Measurements from ENCODE around the gene ETS2. TPM values are rescaled to one million over a fixed set of nuclear protein-coding genes. Genes with fewer than 3 reads are reported as not detected.

ETS2 gene
- total and polyA plus RNA-seq, 2 experiments from 2014 or later, result 19.5 to 36.8 TPM

DNA sequence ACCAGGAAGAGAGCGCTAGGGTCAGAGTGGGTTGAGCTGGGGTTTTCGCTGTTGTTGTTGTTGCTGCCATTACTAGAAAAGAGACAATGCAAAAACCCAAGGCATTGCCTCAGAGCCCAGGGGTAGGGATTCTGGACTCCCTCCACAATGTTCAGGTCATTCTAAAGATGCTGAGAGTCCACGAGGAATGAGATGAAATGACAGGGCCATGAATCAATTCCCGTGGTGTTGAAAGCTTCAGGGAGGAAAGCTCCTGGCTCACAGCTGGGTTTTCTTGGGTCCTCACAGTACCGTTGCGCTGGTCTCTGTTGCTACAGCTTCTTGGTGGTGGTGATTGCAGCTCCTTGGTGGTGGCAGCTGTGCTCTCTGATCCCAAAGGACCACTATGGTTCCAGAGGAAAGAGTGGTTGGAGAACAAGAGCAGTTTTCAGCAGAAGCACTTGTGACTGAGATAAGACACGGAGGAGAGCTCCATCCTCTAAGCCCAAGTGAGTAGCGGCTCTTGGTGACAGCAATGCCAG, 58.2 kb downstream of the ETS2 start (continued):
- TF ChIP-seq, protein P1, sequence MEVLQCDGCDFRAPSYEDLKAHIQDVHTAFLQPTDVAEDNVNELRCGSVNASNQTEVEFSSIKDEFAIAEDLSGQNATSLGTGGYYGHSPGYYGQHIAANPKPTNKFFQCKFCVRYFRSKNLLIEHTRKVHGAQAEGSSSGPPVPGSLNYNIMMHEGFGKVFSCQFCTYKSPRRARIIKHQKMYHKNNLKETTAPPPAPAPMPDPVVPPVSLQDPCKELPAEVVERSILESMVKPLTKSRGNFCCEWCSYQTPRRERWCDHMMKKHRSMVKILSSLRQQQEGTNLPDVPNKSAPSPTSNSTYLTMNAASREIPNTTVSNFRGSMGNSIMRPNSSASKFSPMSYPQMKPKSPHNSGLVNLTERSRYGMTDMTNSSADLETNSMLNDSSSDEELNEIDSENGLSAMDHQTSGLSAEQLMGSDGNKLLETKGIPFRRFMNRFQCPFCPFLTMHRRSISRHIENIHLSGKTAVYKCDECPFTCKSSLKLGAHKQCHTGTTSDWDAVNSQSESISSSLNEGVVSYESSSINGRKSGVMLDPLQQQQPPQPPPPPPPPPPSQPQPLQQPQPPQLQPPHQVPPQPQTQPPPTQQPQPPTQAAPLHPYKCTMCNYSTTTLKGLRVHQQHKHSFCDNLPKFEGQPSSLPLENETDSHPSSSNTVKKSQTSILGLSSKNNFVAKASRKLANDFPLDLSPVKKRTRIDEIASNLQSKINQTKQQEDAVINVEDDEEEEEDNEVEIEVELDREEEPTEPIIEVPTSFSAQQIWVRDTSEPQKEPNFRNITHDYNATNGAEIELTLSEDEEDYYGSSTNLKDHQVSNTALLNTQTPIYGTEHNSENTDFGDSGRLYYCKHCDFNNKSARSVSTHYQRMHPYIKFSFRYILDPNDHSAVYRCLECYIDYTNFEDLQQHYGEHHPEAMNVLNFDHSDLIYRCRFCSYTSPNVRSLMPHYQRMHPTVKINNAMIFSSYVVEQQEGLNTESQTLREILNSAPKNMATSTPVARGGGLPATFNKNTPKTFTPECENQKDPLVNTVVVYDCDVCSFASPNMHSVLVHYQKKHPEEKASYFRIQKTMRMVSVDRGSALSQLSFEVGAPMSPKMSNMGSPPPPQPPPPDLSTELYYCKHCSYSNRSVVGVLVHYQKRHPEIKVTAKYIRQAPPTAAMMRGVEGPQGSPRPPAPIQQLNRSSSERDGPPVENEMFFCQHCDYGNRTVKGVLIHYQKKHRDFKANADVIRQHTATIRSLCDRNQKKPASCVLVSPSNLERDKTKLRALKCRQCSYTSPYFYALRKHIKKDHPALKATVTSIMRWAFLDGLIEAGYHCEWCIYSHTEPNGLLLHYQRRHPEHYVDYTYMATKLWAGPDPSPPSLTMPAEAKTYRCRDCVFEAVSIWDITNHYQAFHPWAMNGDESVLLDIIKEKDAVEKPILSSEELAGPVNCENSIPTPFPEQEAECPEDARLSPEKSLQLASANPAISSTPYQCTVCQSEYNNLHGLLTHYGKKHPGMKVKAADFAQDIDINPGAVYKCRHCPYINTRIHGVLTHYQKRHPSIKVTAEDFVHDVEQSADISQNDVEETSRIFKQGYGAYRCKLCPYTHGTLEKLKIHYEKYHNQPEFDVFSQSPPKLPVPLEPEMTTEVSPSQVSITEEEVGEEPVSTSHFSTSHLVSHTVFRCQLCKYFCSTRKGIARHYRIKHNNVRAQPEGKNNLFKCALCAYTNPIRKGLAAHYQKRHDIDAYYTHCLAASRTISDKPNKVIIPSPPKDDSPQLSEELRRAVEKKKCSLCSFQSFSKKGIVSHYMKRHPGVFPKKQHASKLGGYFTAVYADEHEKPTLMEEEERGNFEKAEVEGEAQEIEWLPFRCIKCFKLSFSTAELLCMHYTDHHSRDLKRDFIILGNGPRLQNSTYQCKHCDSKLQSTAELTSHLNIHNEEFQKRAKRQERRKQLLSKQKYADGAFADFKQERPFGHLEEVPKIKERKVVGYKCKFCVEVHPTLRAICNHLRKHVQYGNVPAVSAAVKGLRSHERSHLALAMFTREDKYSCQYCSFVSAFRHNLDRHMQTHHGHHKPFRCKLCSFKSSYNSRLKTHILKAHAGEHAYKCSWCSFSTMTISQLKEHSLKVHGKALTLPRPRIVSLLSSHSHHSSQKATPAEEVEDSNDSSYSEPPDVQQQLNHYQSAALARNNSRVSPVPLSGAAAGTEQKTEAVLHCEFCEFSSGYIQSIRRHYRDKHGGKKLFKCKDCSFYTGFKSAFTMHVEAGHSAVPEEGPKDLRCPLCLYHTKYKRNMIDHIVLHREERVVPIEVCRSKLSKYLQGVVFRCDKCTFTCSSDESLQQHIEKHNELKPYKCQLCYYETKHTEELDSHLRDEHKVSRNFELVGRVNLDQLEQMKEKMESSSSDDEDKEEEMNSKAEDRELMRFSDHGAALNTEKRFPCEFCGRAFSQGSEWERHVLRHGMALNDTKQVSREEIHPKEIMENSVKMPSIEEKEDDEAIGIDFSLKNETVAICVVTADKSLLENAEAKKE (CRISPR knock-in tag; IDR thresholded peaks at IDR 0.05), result no peak
- TF ChIP-seq POLR2AphosphoS5 (IDR thresholded peaks at IDR 0.05; ENCODE audit: low read depth) (no peak), STAT1 (IDR thresholded peaks at IDR 0.05; ENCODE audit: unreplicated experiment) (no peak), ZNF331 (CRISPR knock-in tag; IDR thresholded peaks at IDR 0.05; ENCODE audit: low read depth) (no peak), EZH2 (IDR thresholded peaks at IDR 0.05; ENCODE audit: low read depth, unreplicated experiment) (no peak), JUNB (IDR thresholded peaks at IDR 0.05; ENCODE audit: unreplicated experiment) (no peak), CREB1 (CRISPR knock-in tag; IDR thresholded peaks at IDR 0.05; ENCODE audit: low read depth) (no peak)
- TF ChIP-seq, protein P2, sequence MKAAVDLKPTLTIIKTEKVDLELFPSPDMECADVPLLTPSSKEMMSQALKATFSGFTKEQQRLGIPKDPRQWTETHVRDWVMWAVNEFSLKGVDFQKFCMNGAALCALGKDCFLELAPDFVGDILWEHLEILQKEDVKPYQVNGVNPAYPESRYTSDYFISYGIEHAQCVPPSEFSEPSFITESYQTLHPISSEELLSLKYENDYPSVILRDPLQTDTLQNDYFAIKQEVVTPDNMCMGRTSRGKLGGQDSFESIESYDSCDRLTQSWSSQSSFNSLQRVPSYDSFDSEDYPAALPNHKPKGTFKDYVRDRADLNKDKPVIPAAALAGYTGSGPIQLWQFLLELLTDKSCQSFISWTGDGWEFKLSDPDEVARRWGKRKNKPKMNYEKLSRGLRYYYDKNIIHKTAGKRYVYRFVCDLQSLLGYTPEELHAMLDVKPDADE (IDR thresholded peaks at IDR 0.05), result no peak

DNA sequence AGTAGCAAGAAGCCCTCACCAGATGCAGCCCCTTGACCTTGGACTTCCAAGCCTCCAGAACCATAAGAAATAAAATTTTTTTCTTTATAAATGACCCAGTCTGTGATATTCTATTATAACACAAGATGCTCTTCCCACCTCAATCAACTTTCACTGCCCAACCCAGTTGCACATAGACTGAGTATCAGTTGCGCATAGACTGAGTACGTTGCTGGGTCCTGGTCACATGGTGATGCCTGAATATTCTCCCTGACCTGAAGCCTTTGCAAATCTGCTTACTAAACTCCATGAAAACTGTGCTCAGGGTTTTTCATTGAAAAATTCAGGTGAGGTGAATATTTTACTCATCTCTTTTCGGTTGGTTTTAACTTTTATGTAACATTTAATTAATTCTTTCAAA, 59.2 kb downstream of the ETS2 start:
- Mint-ChIP-seq H3K27me3 (ENCODE audit: insufficient read depth, low read depth, poor library complexity) (no peaks in the 10 kb centered on the region), H3K4me3 (no peak overlapping the region; the same call in 2 of the 3 replicates), H3K9me3 (peaks cover 4% of the 10 kb centered on the region; the same call in 2 of the 3 replicates), H3K4me1 (peaks cover 14% of the 10 kb centered on the region), H3K36me3 (ENCODE audit: low read depth) (no peaks in the 10 kb centered on the region; the same call in 2 of the 3 replicates), H3K27ac (peak overlapping the region; percentile 65; the same call in 1 of the 2 replicates)
- no peak for ATAC-seq
- Histone ChIP-seq H3K4me1 (ENCODE audit: insufficient read depth) (peaks cover 10% of the 10 kb centered on the region; the same call in 1 of the 2 replicates), H3K4me2 (peak overlapping the region; percentile 21; the same call in 1 of the 2 replicates), H3K79me2 (replicated peaks; ENCODE audit: insufficient read depth) (no peaks in the 10 kb centered on the region), H3F3A (replicated peaks; ENCODE audit: low read depth) (no peaks in the 10 kb centered on the region), H3K4me3 (no peak overlapping the region), H3K27me3 (ENCODE audit: insufficient read depth) (no peaks in the 10 kb centered on the region), H2AFZ (peak overlapping the region; percentile 63; the same call in 1 of the 2 replicates), H3K27ac (ENCODE audit: low read depth) (no peak overlapping the region), H3K9me2 (ENCODE audit: insufficient read depth) (0 out of 2 replicates have a peak, but pooled peaks cover 4% of the 10 kb centered on the region), H3K36me3 (ENCODE audit: insufficient read depth) (no peaks in the 10 kb centered on the region), H4K20me1 (replicated peaks; ENCODE audit: insufficient read depth) (no peaks in the 10 kb centered on the region)
- no peak for DNase-seq (ENCODE audit: low spot score)
- TF ChIP-seq STAT1 (IDR thresholded peaks at IDR 0.05; ENCODE audit: unreplicated experiment), result no peak
- TF ChIP-seq, protein P2 (IDR thresholded peaks at IDR 0.05), result no peak
- no peak for TF ChIP-seq EZH2 (IDR thresholded peaks at IDR 0.05; ENCODE audit: low read depth, unreplicated experiment)
- TF ChIP-seq CREB1 (CRISPR knock-in tag; IDR thresholded peaks at IDR 0.05; ENCODE audit: low read depth), result no peak
- TF ChIP-seq, protein P3, sequence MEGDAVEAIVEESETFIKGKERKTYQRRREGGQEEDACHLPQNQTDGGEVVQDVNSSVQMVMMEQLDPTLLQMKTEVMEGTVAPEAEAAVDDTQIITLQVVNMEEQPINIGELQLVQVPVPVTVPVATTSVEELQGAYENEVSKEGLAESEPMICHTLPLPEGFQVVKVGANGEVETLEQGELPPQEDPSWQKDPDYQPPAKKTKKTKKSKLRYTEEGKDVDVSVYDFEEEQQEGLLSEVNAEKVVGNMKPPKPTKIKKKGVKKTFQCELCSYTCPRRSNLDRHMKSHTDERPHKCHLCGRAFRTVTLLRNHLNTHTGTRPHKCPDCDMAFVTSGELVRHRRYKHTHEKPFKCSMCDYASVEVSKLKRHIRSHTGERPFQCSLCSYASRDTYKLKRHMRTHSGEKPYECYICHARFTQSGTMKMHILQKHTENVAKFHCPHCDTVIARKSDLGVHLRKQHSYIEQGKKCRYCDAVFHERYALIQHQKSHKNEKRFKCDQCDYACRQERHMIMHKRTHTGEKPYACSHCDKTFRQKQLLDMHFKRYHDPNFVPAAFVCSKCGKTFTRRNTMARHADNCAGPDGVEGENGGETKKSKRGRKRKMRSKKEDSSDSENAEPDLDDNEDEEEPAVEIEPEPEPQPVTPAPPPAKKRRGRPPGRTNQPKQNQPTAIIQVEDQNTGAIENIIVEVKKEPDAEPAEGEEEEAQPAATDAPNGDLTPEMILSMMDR (conservative IDR thresholded peaks at IDR 0.05; ENCODE audit: low read depth in 2 of 2), result no peak
- TF ChIP-seq POLR2AphosphoS5 (IDR thresholded peaks at IDR 0.05; ENCODE audit: low read depth), result no peak

Measured in GM23338 (cell line).